IPS-18c (cell line): ENCODE results near the gene POU3F3.

Source experiments
- H3K4me3 ChIP-seq: 2 replicates; pipeline ENCODE4 v1.7.0; 2013; ENCODE audit warnings: low read depth, mild to moderate bottlenecking, low read length, moderate library complexity; ENCODE audit not compliant: insufficient read depth
- H3K9me3 ChIP-seq: one replicate; pipeline ENCODE4 v1.6.1; 2013; ENCODE audit warnings: mild to moderate bottlenecking, low read length, moderate library complexity; ENCODE audit not compliant: control insufficient read depth, insufficient read depth

POU3F3 gene

GRCh38 chr2:104888489-104889258 is 34.8 kb downstream of the POU3F3 start:
- H3K4me3 ChIP-seq = no peak overlapping the region
- H3K9me3 ChIP-seq = no peaks in the 10 kb centered on the region

GRCh38 chr2:104889291-104889959 is 35.5 kb downstream of the POU3F3 start:
- no peak overlapping the region for H3K4me3 ChIP-seq
- no peaks in the 10 kb centered on the region for H3K9me3 ChIP-seq

GRCh38 chr2:104889960-104890684 is 36.2 kb downstream of the POU3F3 start:
- no peak overlapping the region for H3K4me3 ChIP-seq

GRCh38 chr2:104890685-104891069 is 36.8 kb downstream of the POU3F3 start:
- no peaks in the 10 kb centered on the region for H3K9me3 ChIP-seq
- no peak overlapping the region for H3K4me3 ChIP-seq

More at GRCh38 chr2:104889960-104890684, 36.2 kb downstream of the POU3F3 start:
- no peaks in the 10 kb centered on the region for H3K9me3 ChIP-seq

- Histone ChIP-seq H3K9me3 (no peaks in the 10 kb centered on the region), H3K4me3 (no peak overlapping the region)
These were observed 37.2 kb downstream of the POU3F3 start for GRCh38 chr2:104891145-104891544.

GRCh38 chr2:104896446-104896845 is 42.5 kb downstream of the POU3F3 start:
- Histone ChIP-seq H3K9me3 (no peaks in the 10 kb centered on the region), H3K4me3 (no peak overlapping the region)

GRCh38 chr2:104897515-104898184 is 43.7 kb downstream of the POU3F3 start:
- no peaks in the 10 kb centered on the region for H3K9me3 ChIP-seq

GRCh38 chr2:104900608-104901007 is 46.7 kb downstream of the POU3F3 start:
- no peak overlapping the region for H3K4me3 ChIP-seq
- H3K9me3 ChIP-seq = no peaks in the 10 kb centered on the region

More at GRCh38 chr2:104897515-104898184, 43.7 kb downstream of the POU3F3 start:
- no peak overlapping the region for H3K4me3 ChIP-seq

GRCh38 chr2:104901037-104901881 is 47.3 kb downstream of the POU3F3 start:
- Histone ChIP-seq H3K4me3 (no peak overlapping the region), H3K9me3 (no peaks in the 10 kb centered on the region)

GRCh38 chr2:104902317-104902716 is 48.4 kb downstream of the POU3F3 start:
- Histone ChIP-seq H3K9me3 (no peaks in the 10 kb centered on the region), H3K4me3 (no peak overlapping the region)
